GM18909 (cell line): ENCODE measurements around the gene FAF1.

ENCODE experiments used
- ATAC-seq: cut with Tn5 transposase; IDR thresholded peaks from one replicate; pipeline ENCODE4 v1.9.1; 2021; ENCODE audit warnings: mild to moderate bottlenecking; ENCODE audit not compliant: unreplicated experiment, poor library complexity

The FAF1 gene

DNA sequence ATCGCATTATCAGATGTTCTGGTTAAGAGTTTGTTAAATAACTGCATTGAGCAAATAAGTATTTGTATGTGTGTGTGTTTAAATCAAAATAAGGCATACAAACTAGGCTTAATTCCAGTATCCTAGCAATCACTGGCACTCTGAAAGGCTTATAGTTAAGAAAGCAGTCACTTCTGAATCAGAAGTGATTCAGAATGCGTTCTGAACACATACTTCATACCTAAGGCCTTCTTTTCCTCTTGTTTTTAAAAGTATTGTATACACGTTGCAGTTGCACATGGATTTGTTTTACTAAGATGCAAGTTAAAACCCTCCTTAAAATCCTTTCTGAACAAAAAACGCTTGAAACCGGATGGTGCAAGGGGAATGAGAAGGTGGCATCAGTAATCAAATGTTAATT is 298.4 kb downstream of the FAF1 start:
- no peak for ATAC-seq

- no peak for ATAC-seq
Measured at GRCh38 chr1:50659107-50659662, 300.9 kb downstream of the FAF1 start.

DNA sequence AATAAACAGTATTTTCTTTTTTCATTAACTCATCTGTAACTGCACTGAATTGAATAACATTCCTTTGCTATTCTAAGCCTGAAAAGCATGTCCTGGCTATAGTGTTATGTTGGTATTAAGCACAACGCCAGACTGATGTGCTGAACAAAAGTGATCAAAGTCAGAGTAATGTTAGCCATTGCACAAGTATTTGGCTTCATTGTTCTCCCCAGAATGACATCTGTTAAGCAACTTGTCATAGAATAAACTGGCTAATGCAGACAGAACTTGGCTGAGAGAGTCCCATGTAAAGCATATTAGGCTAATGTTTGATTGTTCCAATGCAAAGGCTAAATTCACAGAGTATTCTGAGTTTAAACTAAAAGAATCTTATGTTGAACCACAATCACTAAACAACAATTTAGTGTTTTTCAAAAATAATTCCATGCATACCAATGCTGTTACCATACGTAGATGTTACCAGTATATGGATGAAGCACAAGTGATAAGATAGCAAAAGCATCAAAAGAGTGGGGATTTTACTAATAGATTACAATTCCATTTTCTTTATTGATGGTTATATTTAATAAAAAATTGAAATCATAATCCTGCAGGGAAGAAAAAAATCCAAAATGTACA is 301.5 kb downstream of the FAF1 start:
- ATAC-seq: no peak

DNA sequence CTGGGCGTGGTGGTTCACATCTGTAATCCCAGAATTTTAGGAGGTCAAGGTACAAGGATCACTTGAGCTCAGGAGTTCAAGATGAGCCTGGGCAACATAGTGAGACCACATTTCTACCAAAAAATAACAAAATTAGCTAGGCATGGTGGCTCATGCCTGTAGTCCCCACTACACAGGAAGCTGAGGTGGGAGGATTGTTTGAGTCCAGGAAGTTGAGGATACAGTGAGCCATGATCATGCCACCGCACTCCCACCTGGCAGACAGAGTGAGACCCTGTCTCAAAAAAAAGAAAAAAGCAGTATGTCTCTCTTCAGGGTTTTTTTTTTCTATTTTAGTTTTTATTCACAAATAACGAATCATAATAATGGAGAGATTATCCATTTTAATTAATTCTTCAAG is 303.1 kb downstream of the FAF1 start:
- ATAC-seq: no peak

DNA sequence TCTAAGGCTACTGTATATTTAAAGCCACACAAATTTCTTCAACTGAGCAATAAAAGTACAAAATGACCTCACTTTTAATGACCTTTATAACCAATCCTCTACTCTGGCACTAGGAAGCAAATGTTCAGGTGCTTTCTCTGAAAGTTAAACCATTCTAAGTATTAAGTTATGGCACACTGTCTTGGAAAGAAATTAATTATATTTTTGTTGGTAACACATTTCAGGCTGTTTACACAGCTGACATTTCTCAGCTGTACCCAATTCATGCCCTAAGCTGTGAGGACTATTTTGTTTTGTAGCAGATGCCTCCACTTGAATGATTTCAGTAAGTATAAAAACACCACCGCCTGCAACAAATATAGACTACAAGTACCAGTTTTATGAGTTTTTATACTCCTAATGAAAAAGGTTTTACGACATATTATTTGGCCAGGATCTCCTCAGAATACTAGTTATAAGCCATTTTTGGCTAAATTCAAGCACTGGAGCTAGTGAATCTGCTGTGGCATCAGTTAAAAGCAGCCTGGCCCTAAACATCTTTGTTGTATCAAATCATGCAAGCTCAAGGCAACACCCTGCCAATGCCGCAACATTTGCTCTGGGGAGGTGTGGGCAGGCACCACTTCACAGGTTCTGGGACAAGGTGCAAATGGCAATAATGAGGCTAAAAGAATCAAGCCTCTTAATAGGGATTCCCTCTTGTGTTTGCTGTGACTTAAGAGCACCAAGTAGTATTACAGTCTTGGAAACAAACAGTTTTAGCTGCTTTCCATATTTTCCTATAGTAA is 308.4 kb downstream of the FAF1 start:
- ATAC-seq: no peak

DNA sequence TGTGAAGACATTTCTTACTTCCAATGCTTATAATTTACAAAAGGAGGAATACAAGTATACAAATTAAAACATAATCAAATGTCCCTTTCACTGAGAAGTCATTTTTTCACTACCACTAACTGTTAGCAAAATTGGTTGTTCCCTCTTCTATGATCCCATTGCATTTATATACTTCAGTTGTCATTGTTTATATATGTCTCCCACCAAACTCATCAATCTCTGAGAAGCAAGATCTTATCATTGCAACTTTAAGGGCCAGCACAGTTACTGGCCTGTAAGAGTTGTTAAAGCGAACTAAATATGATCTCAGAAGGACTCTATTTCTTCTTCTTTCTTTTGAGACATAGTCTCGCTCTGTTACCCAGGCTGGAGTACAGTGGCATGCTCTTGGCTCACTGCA is 313.5 kb downstream of the FAF1 start:
- ATAC-seq: no peak

DNA sequence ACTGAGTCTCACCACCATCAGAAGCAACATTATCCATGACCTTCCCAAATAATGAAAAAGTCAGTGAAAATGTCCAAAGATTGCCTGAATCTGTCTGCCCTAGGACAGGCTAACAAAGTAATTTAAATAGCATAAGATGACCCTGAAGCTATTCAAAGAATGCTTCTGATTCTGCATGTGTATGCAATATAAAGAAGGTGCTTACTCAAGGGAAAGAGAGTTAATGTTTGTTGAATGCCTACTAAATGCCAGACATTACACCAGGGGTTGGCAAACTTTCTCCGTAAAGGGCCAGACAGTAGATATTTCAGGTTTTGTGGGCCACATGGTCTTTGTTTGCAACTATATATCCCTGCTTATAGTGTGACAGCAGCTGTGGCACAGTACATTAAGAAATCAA is 314.9 kb downstream of the FAF1 start:
- no peak for ATAC-seq

- ATAC-seq: no peak
Measured at GRCh38 chr1:50644447-50645105, 315.5 kb downstream of the FAF1 start.

GRCh38 chr1:50637460-50637859 is 322.6 kb downstream of the FAF1 start:
- ATAC-seq: no peak

DNA sequence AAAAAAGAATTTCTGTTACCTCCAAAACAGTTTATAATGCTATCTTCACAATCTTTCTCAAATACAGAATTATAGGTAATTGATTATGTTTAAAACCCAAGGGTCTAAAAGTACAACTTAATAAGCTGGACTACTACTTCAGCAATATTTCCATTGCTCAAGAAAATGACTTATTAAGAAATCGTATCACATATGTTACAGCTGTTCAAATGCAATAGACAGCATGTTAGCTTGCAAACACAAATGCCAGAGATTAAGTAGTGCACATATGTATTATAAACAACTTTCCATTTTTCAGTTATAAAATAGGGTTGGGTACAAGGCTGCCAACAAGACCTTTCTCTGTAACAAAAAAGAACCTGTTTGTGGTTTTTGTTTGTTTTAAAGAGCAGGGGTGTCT is 325.8 kb downstream of the FAF1 start:
- no peak for ATAC-seq

GRCh38 chr1:50633465-50633864 is 326.6 kb downstream of the FAF1 start:
- no peak for ATAC-seq

DNA sequence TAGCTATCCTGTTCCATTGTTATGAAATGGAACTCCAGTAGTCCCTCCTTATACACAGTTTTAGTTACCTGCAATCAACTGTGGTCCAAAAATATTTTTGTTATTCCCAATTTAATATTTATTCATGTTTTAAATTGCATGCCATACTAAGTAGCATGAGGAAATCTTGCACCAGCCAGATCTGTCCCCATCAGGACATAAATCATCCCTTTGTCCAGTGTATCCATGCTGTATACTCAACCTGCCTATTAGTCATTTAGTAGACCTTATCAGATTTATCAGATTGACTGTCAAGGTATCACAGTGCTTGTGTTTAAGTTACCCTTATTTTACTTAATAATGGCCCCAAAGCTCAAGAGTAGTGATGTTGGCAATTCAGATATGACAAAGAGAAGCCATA is 328.9 kb downstream of the FAF1 start:
- ATAC-seq: no peak

- no peak for ATAC-seq
Measured at GRCh38 chr1:50622259-50622658, 337.8 kb downstream of the FAF1 start.

DNA sequence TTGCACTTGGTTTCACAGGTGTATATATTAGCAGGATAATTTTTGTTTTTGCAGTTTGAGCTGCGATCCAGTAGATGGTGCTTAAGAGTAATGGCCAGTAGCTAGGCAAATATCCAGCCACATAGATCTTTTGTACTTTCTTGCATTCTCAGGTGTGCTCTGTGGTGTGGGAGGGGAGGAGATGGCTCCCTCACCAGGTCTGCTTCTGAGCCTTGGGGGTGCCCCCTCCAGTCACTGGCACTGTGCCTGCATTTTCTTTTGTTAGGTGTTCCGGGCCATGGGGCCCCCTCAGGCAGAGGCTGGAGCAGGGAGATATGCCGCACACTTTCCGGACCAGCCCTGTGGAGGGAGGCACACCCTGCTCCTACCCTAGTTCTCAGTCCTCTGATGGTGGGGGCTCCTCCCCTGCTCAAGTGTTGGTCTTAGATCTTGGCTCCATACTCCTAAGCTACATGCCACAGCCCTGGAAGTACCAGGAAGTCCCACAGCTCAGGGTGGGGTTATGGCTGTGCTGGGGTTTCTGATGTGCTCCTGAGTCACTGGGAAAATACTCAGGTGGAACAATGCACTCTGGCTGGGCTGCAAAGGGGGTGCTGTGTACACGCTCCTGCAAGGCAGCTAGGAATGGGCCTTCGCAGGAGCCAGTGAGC is 339.3 kb downstream of the FAF1 start:
- no peak for ATAC-seq

- ATAC-seq: no peak
Measured at GRCh38 chr1:50615036-50615750, 344.9 kb downstream of the FAF1 start.

- ATAC-seq: no peak
Measured at GRCh38 chr1:50611675-50612074, 348.4 kb downstream of the FAF1 start.

DNA sequence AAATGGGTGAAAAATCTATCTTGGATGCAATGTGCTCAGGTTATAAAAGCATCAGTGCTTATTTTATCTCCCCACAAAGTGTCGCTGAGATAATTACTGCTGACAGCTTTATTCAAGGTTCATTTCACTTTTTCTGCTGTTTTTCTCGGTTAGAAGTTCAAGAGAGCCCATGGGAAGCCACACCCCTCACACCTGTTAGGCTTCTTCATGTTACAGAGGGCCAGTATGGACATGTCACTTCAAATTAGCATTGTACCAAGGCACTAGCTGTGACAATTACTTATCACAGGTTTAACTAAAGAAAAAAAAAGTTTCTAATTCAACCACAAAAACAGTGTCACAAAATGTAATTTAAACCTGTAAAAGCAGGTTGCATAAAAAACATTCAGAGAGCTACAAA is 349.5 kb downstream of the FAF1 start:
- ATAC-seq: peak; percentile 74

- ATAC-seq: no peak
Measured at GRCh38 chr1:50609508-50609907, 350.6 kb downstream of the FAF1 start.

GRCh38 chr1:50605186-50605875 is 354.7 kb downstream of the FAF1 start:
- no peak for ATAC-seq

GRCh38 chr1:50604580-50604979 is 355.5 kb downstream of the FAF1 start:
- no peak for ATAC-seq
